Ramos (cell line): ENCODE measurements around the gene TMEM98.
"Not testable (repeated sequence)": the region's sequence is repeated elsewhere in the genome, so short reads cannot be mapped to it uniquely, and the experiment has no call there.

Experiments used
- in situ Hi-C: fragments of 300-500 bp; cut with MboI; formaldehyde crosslinking; loops from one replicate; pipeline ENCODE4 v1.14.3; 2022; ENCODE audit warnings: low sequenced_read_pairs; ENCODE audit not compliant: unreplicated experiment

The TMEM98 gene

GRCh38 chr17:32913593-32913992 is 14.4 kb upstream of the TMEM98 start:
- in situ Hi-C loops, result loop anchor here (10.0 kb wide), 1 partner anchor 129 kb away; no protein-coding TSS in a partner anchor

DNA sequence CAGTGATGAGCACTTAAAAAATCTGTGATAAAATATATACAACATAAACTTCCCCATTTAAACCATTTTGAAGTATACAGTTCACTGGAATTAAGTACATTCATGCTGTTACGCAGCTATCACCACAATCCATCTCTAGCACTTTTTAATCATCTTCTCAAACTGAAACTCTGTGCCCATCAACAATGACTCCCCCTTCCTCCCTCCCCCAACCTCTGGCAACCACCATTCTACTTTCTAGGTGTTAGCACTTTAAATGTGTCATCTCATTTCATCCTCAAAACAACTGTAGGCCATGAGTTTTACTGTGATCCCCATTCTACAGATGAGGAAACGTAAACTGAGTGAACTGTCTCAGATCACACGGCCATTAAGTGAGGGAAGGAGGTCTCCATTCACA is 13.8 kb upstream of the TMEM98 start:
- in situ Hi-C loops, result loop anchor here (10.0 kb wide), 1 partner anchor 129 kb away; no protein-coding TSS in a partner anchor

GRCh38 chr17:32915245-32915644 is 12.7 kb upstream of the TMEM98 start:
- in situ Hi-C loops, result loop anchor here (10.0 kb wide), 1 partner anchor 130 kb away; no protein-coding TSS in a partner anchor

- in situ Hi-C loops, result loop anchor here (10.0 kb wide), 1 partner anchor 131 kb away; no protein-coding TSS in a partner anchor
Observed at GRCh38 chr17:32916134-32916533, 11.8 kb upstream of the TMEM98 start.

- in situ Hi-C loops, result loop anchor here (10.0 kb wide), 1 partner anchor 132 kb away; no protein-coding TSS in a partner anchor
Observed at GRCh38 chr17:32917081-32917480, 10.9 kb upstream of the TMEM98 start.

DNA sequence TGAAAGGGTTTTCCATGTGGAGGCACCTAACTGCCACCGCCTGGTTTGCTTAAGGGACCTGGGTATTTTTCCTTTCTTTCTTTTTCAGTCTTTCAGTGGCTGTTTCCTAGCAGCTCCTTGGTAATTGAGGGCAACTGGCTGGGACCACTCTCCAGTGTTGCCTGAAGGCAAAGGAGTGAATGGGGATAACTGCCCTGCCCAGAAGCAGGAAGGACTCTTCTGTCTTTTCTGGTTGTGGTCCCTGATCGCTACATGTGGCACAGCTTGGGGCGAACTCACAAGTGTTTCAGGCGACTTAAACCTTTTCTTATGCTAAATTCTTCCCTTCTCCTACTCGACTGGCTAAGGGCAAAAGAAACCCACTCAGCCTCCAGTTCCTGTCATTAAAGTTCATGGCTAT is 10.1 kb upstream of the TMEM98 start:
- in situ Hi-C loops, result loop anchor here (10.0 kb wide), 1 partner anchor 133 kb away; no protein-coding TSS in a partner anchor

DNA sequence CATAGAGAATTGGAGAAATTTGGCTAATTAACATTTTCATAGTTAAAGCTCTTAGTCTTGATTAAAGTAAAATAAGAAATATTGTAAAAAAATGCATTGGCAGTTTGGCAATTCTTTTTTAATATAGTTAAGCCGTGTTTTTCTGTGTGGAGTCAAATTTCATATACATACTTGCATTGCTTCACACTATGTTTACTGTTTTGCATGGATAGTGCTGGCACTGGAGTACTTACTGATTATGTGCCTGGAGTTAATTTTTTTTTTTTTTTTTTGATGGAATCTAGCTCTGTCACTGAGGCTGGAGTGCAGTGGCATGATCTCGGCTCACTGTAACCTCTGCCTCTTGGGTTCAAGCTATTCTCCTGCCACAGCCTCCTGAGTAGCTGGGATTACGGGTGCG is 8.1 kb upstream of the TMEM98 start:
- in situ Hi-C loops, result loop anchor here (10.0 kb wide), 1 partner anchor 135 kb away; no protein-coding TSS in a partner anchor

DNA sequence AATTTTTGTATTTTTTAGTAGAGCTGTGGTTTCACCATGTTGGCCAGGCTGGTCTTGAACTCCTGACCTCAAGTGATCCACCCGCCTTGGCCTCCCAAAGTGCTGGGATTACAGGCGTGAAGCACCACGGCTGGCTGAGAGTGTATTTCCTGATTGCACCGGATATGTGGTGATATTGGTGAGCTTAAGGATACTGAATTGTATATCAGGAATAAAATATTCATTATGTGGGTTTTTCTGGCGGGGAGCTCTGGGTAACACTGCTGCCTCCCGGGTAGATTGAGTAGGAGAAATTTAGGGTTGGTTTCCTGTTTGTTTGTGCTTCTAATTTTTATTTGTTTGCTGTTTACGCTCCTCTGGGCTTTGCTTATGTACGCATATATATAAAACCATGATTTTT is 7.7 kb upstream of the TMEM98 start:
- in situ Hi-C loops, result no loop called here

DNA sequence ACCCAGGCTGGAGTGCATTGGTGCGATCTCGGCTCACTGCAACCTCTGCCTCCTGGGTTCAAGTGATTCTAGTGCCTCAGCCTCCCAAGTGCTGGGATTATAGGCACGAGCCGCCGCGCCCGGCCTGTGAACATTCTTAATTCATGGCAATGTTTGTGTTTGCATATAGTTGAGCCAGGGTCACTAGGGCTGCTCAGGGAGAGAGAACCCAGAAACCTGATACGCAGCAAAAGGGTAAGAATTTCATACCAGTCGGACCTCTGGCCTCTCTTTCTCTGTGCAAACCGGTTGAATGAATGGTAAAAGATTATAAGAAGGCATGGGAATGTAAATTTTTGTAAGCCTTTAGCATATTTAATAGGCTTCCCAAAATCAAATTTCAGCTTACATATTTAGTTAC is 6.9 kb upstream of the TMEM98 start:
- in situ Hi-C loops, result no loop called here

DNA sequence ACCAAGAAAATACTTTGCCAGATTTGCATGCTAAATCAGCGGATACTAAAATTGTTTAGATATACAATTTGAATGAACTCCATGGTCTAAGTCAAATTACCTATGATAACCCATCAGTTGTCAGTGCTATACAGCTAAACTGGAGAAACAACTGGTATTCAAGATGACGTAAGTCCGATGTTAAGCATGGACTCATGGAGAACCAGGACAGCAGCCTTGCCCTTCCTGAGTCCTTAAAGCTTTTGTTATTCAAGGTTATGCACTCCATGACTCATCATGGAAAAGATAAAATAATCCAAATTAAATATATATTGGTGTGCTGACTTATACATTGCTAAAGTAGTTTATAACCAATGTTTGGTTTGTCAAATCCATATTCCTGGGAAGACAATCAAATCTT is 4.0 kb upstream of the TMEM98 start:
- in situ Hi-C loops, result not testable (repeated sequence)

DNA sequence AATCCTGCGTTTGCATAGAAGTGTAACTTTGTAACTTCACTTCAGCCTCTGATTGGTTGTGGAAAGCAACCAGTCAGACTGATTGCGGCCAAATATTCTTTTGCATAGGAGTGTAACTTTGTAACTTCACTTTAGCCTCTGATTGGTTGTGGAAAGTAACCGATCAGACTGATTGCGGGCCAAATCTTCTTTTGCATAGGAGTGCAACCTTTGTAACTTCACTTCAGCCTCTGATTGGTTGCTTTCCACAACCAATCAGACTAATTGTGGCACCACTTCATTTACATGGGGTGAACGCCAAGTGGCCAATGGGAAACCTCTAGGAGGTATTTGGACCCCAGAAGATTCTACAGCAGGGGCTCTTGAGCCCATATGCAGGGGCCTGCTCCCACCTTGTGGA is 1.8 kb upstream of the TMEM98 start:
- in situ Hi-C loops, result no loop called here

GRCh38 chr17:32926789-32927188 is 1.2 kb upstream of the TMEM98 start:
- in situ Hi-C loops, result not testable (repeated sequence)

DNA sequence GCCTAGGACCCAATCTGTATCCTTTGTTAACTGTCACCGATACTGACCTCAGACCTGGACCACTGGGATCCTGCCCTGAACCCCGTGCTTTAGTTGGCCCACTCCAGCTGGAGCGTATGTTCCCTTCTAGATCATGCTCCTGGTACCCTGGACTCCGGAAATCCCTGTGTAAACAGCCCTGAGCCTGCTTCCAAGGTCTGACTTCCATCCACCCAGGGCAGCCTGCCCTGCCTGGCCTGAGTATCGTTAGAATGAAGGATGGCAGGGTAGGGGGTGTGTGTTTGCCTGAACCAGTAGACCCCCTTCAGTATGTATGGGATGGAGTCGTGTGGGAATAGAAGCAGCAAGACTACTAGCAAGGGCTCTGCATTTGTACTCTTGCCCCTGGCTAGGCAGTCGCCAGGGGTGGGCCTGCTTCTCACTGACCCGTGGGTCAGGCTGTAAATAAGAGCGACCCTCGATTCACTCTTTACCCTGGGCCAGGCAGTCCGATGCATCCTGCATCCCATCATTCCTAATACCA is 691 bp upstream of the TMEM98 start:
- in situ Hi-C loops, result no loop called here

DNA sequence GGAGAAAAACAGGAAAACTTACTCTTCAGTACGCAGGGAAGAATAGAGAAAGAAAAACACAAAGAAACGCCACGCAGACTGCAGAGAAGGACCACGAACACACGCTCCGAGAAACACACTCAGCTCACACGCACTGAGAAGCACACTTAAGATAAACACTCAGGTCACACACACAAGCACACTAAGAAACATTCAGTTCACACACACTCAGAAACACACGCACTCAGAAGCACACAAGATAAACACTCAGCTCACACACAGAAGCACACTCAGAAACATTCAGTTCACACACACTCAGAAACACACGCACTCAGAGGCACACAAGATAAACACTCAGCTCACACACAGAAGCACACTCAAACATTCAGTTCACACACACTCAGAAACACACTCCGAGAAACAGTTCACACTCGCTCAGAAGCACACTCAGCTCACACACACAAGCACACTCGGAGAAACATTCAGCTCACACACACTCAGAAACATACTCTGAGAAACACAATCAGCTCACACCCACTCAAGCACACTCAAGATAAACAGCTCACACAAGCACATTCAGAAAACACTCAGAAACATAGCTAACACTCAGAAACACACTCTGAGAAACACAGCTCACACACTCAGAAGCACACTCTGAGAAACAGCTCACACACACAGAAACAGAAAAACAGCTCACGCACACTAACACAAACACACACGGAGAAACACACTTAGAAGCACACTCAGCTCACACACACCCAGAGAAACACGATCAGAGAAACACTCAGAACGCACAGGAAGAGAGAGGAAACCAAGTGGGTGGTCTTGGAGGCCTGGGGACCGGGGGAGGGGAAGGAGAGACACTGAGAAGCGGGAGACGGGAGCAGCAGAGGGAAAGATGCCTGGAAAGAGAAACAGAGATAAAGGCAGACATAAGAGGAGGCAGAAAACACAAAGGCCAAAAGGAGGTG is 908 bp downstream of the TMEM98 start:
- in situ Hi-C loops, result no loop called here

DNA sequence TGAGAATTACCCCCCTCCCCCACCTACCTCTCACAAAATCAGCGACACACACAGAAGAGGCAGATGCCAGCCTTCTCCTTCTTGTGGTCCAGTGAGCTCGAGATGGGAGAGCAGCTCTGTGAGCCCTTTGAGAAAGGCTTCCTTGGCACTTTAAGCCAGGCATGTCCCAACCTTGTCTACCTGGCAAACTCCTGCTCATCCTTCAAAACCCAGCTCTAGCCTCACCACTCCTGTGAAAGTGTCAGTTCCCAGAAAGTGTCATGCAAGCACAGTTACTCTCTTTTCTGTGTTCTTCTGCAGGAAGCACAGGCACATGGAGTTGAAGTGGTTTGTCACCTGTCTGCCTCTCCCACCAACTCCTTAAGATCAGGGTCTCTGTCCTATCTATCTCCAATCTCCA is 1.6 kb downstream of the TMEM98 start:
- in situ Hi-C loops, result no loop called here

GRCh38 chr17:32930512-32930911 is 2.6 kb downstream of the TMEM98 start:
- in situ Hi-C loops, result loop anchor here (10.0 kb wide), 1 partner anchor 156 kb away; no protein-coding TSS in a partner anchor

- in situ Hi-C loops, result loop anchor here (10.0 kb wide), 1 partner anchor 157 kb away; no protein-coding TSS in a partner anchor
Observed at GRCh38 chr17:32931686-32932085, 3.7 kb downstream of the TMEM98 start.

DNA sequence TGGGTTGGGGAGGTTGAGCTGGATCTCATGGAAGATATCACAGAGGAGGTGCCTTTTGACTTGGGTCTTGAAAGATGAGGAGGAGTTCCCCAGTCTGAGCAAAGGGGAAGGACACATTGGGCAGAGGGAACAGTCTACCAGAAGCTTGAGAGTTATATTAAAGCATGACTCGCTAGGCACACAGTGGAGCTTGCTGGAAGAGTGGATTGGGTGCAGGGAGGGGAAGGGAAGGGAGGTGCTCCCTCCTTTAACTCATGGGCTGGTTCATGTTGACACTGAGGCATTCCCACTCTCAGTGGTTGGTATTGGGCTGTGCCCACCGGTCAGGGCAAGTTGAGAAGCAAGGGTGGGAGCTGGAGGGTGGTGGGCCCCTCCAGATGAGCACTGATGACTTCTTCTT is 5.9 kb downstream of the TMEM98 start:
- in situ Hi-C loops, result loop anchor here (10.0 kb wide), 1 partner anchor 159 kb away; no protein-coding TSS in a partner anchor

GRCh38 chr17:32935726-32936125 is 7.8 kb downstream of the TMEM98 start:
- in situ Hi-C loops, result loop anchor here (10.0 kb wide), 1 partner anchor 161 kb away; no protein-coding TSS in a partner anchor

DNA sequence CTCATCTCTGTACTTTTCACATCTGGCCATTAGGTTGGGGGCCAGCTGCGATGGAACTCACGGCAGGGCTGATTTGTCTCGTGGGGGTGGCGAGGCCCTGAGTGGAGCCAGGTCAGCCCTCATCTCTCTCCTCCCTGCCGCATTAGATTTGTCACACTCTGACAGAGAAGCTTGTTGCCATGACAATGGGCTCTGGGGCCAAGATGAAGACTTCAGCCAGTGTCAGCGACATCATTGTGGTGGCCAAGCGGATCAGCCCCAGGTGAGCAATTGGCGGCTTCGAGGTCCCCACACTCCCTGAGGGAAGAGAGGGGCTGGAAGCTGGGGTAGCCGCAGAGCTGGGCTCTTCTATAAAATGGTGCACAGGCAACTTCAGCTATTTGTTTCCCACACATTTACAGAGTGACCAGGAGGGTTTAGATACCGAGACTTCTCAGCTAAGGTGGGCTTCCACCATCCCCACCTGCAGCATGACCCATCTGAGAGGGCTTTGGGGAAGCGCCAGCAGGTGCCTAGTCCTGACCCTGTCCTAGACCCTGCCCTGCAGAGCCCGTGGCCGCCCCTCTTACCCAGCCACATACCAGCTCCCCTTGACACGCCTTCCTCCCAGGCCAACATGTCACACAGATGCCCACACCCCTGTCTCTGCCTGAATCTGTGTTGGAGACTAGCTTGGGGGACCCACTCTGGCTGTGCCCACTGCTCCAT is 8.4 kb downstream of the TMEM98 start:
- in situ Hi-C loops, result loop anchor here (10.0 kb wide), 1 partner anchor 162 kb away; no protein-coding TSS in a partner anchor
